Measurements from ENCODE around the gene MC1R. TPM values are rescaled to one million over a fixed set of nuclear protein-coding genes. Genes with fewer than 3 reads are reported as not detected.

Gene MC1R
- total RNA-seq, 1 experiment from 2014 or later = 12.2 TPM

GRCh38 chr16:89871895-89872294 is 46.8 kb upstream of the MC1R start (continued):
- no peak for TF ChIP-seq REST (IDR thresholded peaks at IDR 0.05; ENCODE audit: low read depth)
- no peak for TF ChIP-seq POLR2A (IDR thresholded peaks at IDR 0.05; ENCODE audit: borderline replicate concordance, extremely low read depth, insufficient read depth, insufficient read length)

GRCh38 chr16:89873109-89873971 is 45.3 kb upstream of the MC1R start, which contains the start of gene TCF25:
Gene TCF25, plus strand, starts transcription at chr16:89873592. Its CDS starts 76 bp downstream, at chr16:89873668.
- peak; percentile 83 for DNase-seq (ENCODE audit: low read depth, low spot score)
- peak; percentile 94 for TF ChIP-seq POLR2AphosphoS5 (IDR thresholded peaks at IDR 0.05; ENCODE audit: low read depth, low read length)
- no peak for TF ChIP-seq CEBPB (IDR thresholded peaks at IDR 0.05; ENCODE audit: low read depth)
- TF ChIP-seq EZH2 (IDR thresholded peaks at IDR 0.05) = no peak
- TF ChIP-seq SP1 (IDR thresholded peaks at IDR 0.05; ENCODE audit: low read depth) = no peak
- no peak for TF ChIP-seq JUND (IDR thresholded peaks at IDR 0.05)
- TF ChIP-seq FOSL1 (IDR thresholded peaks at IDR 0.05; ENCODE audit: low read depth) = no peak
- TF ChIP-seq YY1 (IDR thresholded peaks at IDR 0.05; ENCODE audit: extremely low read depth, insufficient replicate concordance, low read depth, low read length) = no peak
- no peak for TF ChIP-seq CBX3 (IDR thresholded peaks at IDR 0.05; ENCODE audit: low read depth)
- no peak for TF ChIP-seq SRF (IDR thresholded peaks at IDR 0.05; ENCODE audit: low read depth)
- no peak for TF ChIP-seq EZH2phosphoT487 (IDR thresholded peaks at IDR 0.05; ENCODE audit: borderline replicate concordance)
- TF ChIP-seq ZFX (IDR thresholded peaks at IDR 0.05) = peak; percentile 99; the same call in 1 of the 2 replicates
- no peak for TF ChIP-seq ELF1 (IDR thresholded peaks at IDR 0.05; ENCODE audit: borderline replicate concordance, low read depth)
- no peak for TF ChIP-seq RAD21 (IDR thresholded peaks at IDR 0.05; ENCODE audit: low read depth)
- no peak for TF ChIP-seq MAX (IDR thresholded peaks at IDR 0.05)
- no peak for TF ChIP-seq ZBTB33 (IDR thresholded peaks at IDR 0.05; ENCODE audit: extremely low read depth, insufficient replicate concordance, low read length)
- no peak for TF ChIP-seq SIN3A (IDR thresholded peaks at IDR 0.05; ENCODE audit: low read depth)
- no peak for TF ChIP-seq EGR1 (IDR thresholded peaks at IDR 0.05; ENCODE audit: low read depth)
- no peak for TF ChIP-seq ATF3 (IDR thresholded peaks at IDR 0.05)

More at GRCh38 chr16:89873109-89873971, 45.3 kb upstream of the MC1R start, which contains the start of gene TCF25:
- H4K20me1 ChIP-seq (ENCODE audit: insufficient read depth) = peaks cover 7% of the 10 kb centered on the region; the same call in 1 of the 2 replicates
- peaks cover 12 to 23% of the 10 kb centered on the region in 2 experiments for H3K4me1 ChIP-seq (ENCODE audit: control insufficient read depth in 1 of 2, insufficient read depth in 2 of 2, low read length in 2 of 2)
- no peaks in the 10 kb centered on the region for H3K27me3 ChIP-seq (ENCODE audit: insufficient read depth, low read length)
- peaks cover 11 to 21% of the 10 kb centered on the region in 2 experiments for H3K36me3 ChIP-seq (ENCODE audit: control insufficient read depth in 1 of 2, insufficient read depth in 2 of 2, low read length in 2 of 2)
- H3K9ac ChIP-seq (ENCODE audit: low read length) = peak within 1 kb of the TSS; percentile 98
- peaks cover under 1 to 3% of the 10 kb centered on the region in 2 experiments; a peak in 2 of 4 replicates for H3K9me3 ChIP-seq (ENCODE audit: control insufficient read depth in 1 of 2, insufficient read depth in 1 of 2, low read depth in 1 of 2, low read length in 2 of 2)
- CTCF ChIA-PET = interaction anchor here (0.6 to 3.1 kb wide), 10 partner anchors 8 to 173 kb away, joined by 3 to 20 read pairs (median 4); partner anchors contain the start of genes DBNDD1, SPIRE2 and TUBB3
- H2AFZ ChIP-seq (ENCODE audit: low read depth, low read length, poor library complexity, severe bottlenecking) = no peak within 1 kb of the TSS
- RAD21 ChIA-PET (ENCODE audit: low non-redundant PET in 1 of 2, low total read pairs in 2 of 2, uncharacterized antibody in 2 of 2, unreplicated experiment in 2 of 2) = interaction anchor here (0.6 to 1.0 kb wide), 3 partner anchors 49 to 167 kb away, joined by 3 to 4 read pairs (median 4); no protein-coding TSS in a partner anchor
- H3K79me2 ChIP-seq (ENCODE audit: insufficient read depth, low read length) = peaks cover 46% of the 10 kb centered on the region
- no peaks in the 10 kb centered on the region for H3K9me2 ChIP-seq (ENCODE audit: insufficient read depth)
- peak within 1 kb of the TSS; percentile 87 to 91 for H3K4me3 ChIP-seq (replicated peaks in 1 of 2; ENCODE audit: low read depth in 1 of 2, low read length in 2 of 2)
- POLR2A ChIA-PET = interaction anchor here (0.6 to 1.5 kb wide), 16 partner anchors 10 to 172 kb away, joined by 3 to 16 read pairs (median 4); partner anchors contain the start of genes MC1R, SPATA2L and TUBB3
- H3K27ac ChIP-seq (ENCODE audit: low read depth, low read length) = peak within 1 kb of the TSS; percentile 100
- peak; percentile 62 for ATAC-seq
- intact Hi-C loops (cut with micrococcal nuclease) = loop anchor here (5.0 kb wide), 2 partner anchors 49 to 56 kb away; partner anchors contain the start of genes FANCA and TUBB3
- peak within 1 kb of the TSS; percentile 89 for H3K4me2 ChIP-seq (ENCODE audit: low read length)
- TSS peak; percentile 86 for BruUV-seq (replicated peaks)
